Adrenal gland (tissue), 12 donors: ENCODE results near the gene RAB21. TPM values are rescaled to one million over a fixed set of nuclear protein-coding genes. Genes with fewer than 3 reads are reported as not detected.

Experiments used
- DNase-seq, 7 donors: peaks; one replicate each; pipeline ENCODE4 v3.0.0-alpha.2; 2019 to 2020
- H3K27ac ChIP-seq, 5 donors: fragments of 200-600 bp; sonication (generic) in 4 of 5; 1 replicate in 3 of 5; 2 replicates in 2 of 5; pipeline versions ENCODE4 v1.5.1 to v1.8.0; 2016 to 2020; ENCODE audit warnings: mild to moderate bottlenecking in 1 of 5
- H3K27me3 ChIP-seq: fragments of 200-600 bp; 2 replicates; pipeline ENCODE4 v1.8.0; 2021
- H3K36me3 ChIP-seq, 2 donors: fragments of 200-600 bp; replicated peaks in 1 of 2; 1 replicate in 1 of 2; 2 replicates in 1 of 2; pipeline versions ENCODE4 v1.5.1 to v1.8.0; 2018 to 2022
- H3K4me1 ChIP-seq, 2 donors: fragments of 200-600 bp; replicated peaks in 1 of 2; 1 replicate in 1 of 2; 2 replicates in 1 of 2; pipeline versions ENCODE4 v1.5.1 to v1.8.0; 2018 to 2021
- H3K4me3 ChIP-seq, 4 donors: fragments of 200-600 bp; sonication (generic) in 3 of 4; one replicate each; pipeline ENCODE4 v1.5.1; 2016 to 2018
- H3K9me3 ChIP-seq, 3 donors: fragments of 200-600 bp; sonication (generic) in 1 of 3; replicated peaks in 1 of 3; 1 replicate in 2 of 3; 2 replicates in 1 of 3; pipeline versions ENCODE4 v1.5.1 to v1.8.0; 2016 to 2021
- CTCF ChIP-seq, 6 experiments: fragments of 450-650 bp in 4 of 6; fragments of 200-600 bp in 2 of 6; sonication (generic) in 1 of 6; IDR thresholded peaks; 1 replicate in 5 of 6; 2 replicates in 1 of 6; pipeline versions ENCODE4 v1.5.1 to v1.8.0; 2016 to 2021; ENCODE audit warnings: antibody characterized with exemption in 6 of 6, mild to moderate bottlenecking in 2 of 6, moderate library complexity in 1 of 6
- POLR2A ChIP-seq, 2 donors: fragments of 450-650 bp; IDR thresholded peaks; one replicate each; pipeline ENCODE4 v1.6.1; 2017; ENCODE audit warnings: antibody characterized with exemption in 2 of 2, mild to moderate bottlenecking in 2 of 2, moderate library complexity in 1 of 2
- WGBS, 4 donors: extraction: QIAGEN DNeasy Blood & Tissue Kit in 2 of 4; methylation state at CpG; one replicate each; pipeline versions ENCODE4 v1.1.5 to v1.1.7; 2013 to 2017; 5-methylcytosine and 5-hydroxymethylcytosine counted together
- intact Hi-C, 2 donors: fragments of 100-400 bp; cut with DNase I; formaldehyde crosslinking; loops; one replicate each; pipeline versions ENCODE4 v1.14.1 to v1.15.0; 2022 to 2023
- polyA plus RNA-seq, 3 donors: library from polyadenylated mRNA; stranded (reverse); fragments of 200-250 nt in 2 of 3; fragments of 350-450 nt in 1 of 3; fragmentation: Illumina TruSeq in 1 of 3; extraction: RNeasy Lipid Tissue Mini Kit (QIAGEN cat#74804) in 1 of 3; gene quantifications; one replicate each; pipeline ENCODE4 v1.2.3, GENCODE V29; 2013 to 2014
- total RNA-seq, 9 donors: library from RNA; depleted of rRNA in 4 of 9; stranded (reverse); fragments of >200 nt in 4 of 9; fragments of 120-200 nt in 1 of 9; fragmentation: NEBNext Ultra II Directional in 1 of 9; extraction: Animal tissue kit (Norgen Biotek cat#: 25700) in 1 of 9; gene quantifications; one replicate each; pipeline versions ENCODE4 v1.1.0 to v1.2.4, GENCODE V29; 2013 to 2023
- donor health status: healthy with polysubstance abuse.
- donor health status: Bipolar disorder and iron deficiency.
- donor health status: DM: yes; HTN: yes; CAD: no.
- donor health status: DM: no; HTN: no; CAD: no.
- donor health status: DM: no; HTN: no; CAD: no.
- donor health status: DM: yes; HTN: yes; CAD: no.

Gene RAB21
- total and polyA plus RNA-seq, 12 donors, result 8.6 to 123 (median 58.9) TPM

GRCh38 chr12:71731439-71732356, 23.0 kb upstream of the RAB21 start:
- Histone ChIP-seq H3K9me3 (no peaks in the 10 kb centered on the region), H3K27ac (no peak overlapping the region), H3K27me3 (no peaks in the 10 kb centered on the region), H3K36me3 (no peaks in the 10 kb centered on the region), H3K4me1 (no peaks in the 10 kb centered on the region), H3K4me3 (no peak overlapping the region)
- DNase-seq, result no peak
- intact Hi-C loops, result no loop called here
- 73 to 81% (median 79%) methylated on average over 19 to 21 of the region's 21 CpGs for WGBS, 4 donors
- TF ChIP-seq POLR2A (IDR thresholded peaks at IDR 0.05), result no peak
- TF ChIP-seq CTCF (IDR thresholded peaks at IDR 0.05), result no peak

GRCh38 chr12:71732357-71732712, 22.3 kb upstream of the RAB21 start:
- TF ChIP-seq POLR2A (IDR thresholded peaks at IDR 0.05) (no peak), CTCF (IDR thresholded peaks at IDR 0.05) (no peak)
- Histone ChIP-seq H3K4me3 (no peak overlapping the region), H3K27me3 (no peaks in the 10 kb centered on the region), H3K36me3 (no peaks in the 10 kb centered on the region), H3K9me3 (no peaks in the 10 kb centered on the region), H3K27ac (no peak overlapping the region), H3K4me1 (no peaks in the 10 kb centered on the region)
- 57 to 71% (median 69%) methylated on average over 3 of the region's 3 CpGs for WGBS, 4 donors
- intact Hi-C loops, result no loop called here
- DNase-seq, result no peak

- Histone ChIP-seq H3K4me3 (no peak overlapping the region), H3K36me3 (no peaks in the 10 kb centered on the region), H3K27ac (no peak overlapping the region), H3K9me3 (no peaks in the 10 kb centered on the region), H3K27me3 (no peaks in the 10 kb centered on the region), H3K4me1 (no peaks in the 10 kb centered on the region)
- 87 to 98% (median 93%) methylated on average over 1 of the region's 1 CpG for WGBS, 4 donors
- TF ChIP-seq POLR2A (IDR thresholded peaks at IDR 0.05), result no peak
- no peak for TF ChIP-seq CTCF (IDR thresholded peaks at IDR 0.05)
- no peak for DNase-seq
- intact Hi-C loops, result no loop called here
Observed at GRCh38 chr12:71737197-71737596, 17.5 kb upstream of the RAB21 start.

GRCh38 chr12:71742998-71743397, 11.7 kb upstream of the RAB21 start:
- Histone ChIP-seq H3K4me1 (no peaks in the 10 kb centered on the region), H3K9me3 (no peaks in the 10 kb centered on the region), H3K27me3 (no peaks in the 10 kb centered on the region), H3K4me3 (no peak overlapping the region), H3K27ac (no peak overlapping the region), H3K36me3 (no peaks in the 10 kb centered on the region)
- intact Hi-C loops, result loop anchor here in 1 of 2 donors (10.0 kb wide), 1 partner anchor 328 kb away; no protein-coding TSS in a partner anchor
- TF ChIP-seq CTCF (IDR thresholded peaks at IDR 0.05) (no peak), POLR2A (IDR thresholded peaks at IDR 0.05) (no peak)
- no peak for DNase-seq
- 0 to 100% (median 29%) methylated on average over 1 of the region's 1 CpG for WGBS, 4 donors
